ENCODE measurements around the gene NIT1.
"Not testable (repeated sequence)": the region's sequence is repeated elsewhere in the genome, so short reads cannot be mapped to it uniquely, and the experiment has no call there.

NIT1 gene

GRCh38 chr1:161115132-161115711 is 2.7 kb upstream of the NIT1 start:
- no peak for DNase-seq

- not testable (repeated sequence) for DNase-seq
Measured at GRCh38 chr1:161115961-161116360, 1.9 kb upstream of the NIT1 start.

GRCh38 chr1:161119092-161119903 is 1.4 kb downstream of the NIT1 start:
- peak; percentile 71 to 84 for DNase-seq

- DNase-seq = no peak
Measured at GRCh38 chr1:161121042-161121650, 3.2 kb downstream of the NIT1 start.

GRCh38 chr1:161121834-161122233 is 3.9 kb downstream of the NIT1 start:
- peak in 1 of 2 donors; percentile 19 for DNase-seq

- DNase-seq = no peak
Measured at GRCh38 chr1:161122967-161123366, 5.1 kb downstream of the NIT1 start.

- DNase-seq = no peak
Measured at GRCh38 chr1:161127649-161128048, 9.7 kb downstream of the NIT1 start.

GRCh38 chr1:161128591-161129420 is 10.9 kb downstream of the NIT1 start:
- no peak for DNase-seq

GRCh38 chr1:161130266-161130665 is 12.4 kb downstream of the NIT1 start:
- no peak for DNase-seq

GRCh38 chr1:161131523-161132409 is 13.9 kb downstream of the NIT1 start:
- peak in 1 of 2 donors; percentile 33 for DNase-seq

- DNase-seq = peak; percentile 95 to 97
Measured at GRCh38 chr1:161132410-161133219, 14.7 kb downstream of the NIT1 start, which contains the start of gene DEDD. Gene DEDD, minus strand, starts transcription at chr1:161132667. Its CDS starts 8,205 bp downstream, at chr1:161124462.

GRCh38 chr1:161133220-161133740 is 15.4 kb downstream of the NIT1 start:
- no peak for DNase-seq

- no peak for DNase-seq
Measured at GRCh38 chr1:161137881-161138280, 20.0 kb downstream of the NIT1 start.

GRCh38 chr1:161138431-161138830 is 20.5 kb downstream of the NIT1 start:
- no peak for DNase-seq

GRCh38 chr1:161139766-161140165 is 21.9 kb downstream of the NIT1 start:
- peak; percentile 50 to 71 for DNase-seq

GRCh38 chr1:161140755-161141400 is 23.0 kb downstream of the NIT1 start:
- no peak for DNase-seq

- DNase-seq = no peak
Measured at GRCh38 chr1:161145832-161146231, 27.9 kb downstream of the NIT1 start.

- no peak for DNase-seq
Measured at GRCh38 chr1:161153176-161153575, 35.3 kb downstream of the NIT1 start.

- peak; percentile 87 to 92 for DNase-seq
Measured at GRCh38 chr1:161153682-161154337, 35.9 kb downstream of the NIT1 start, which contains the start of gene UFC1. Gene UFC1, plus strand, starts transcription at chr1:161153978. Its CDS starts 20 bp downstream, at chr1:161153998.
